ENCODE measurements around the gene NQO1.

The NQO1 gene

GRCh38 chr16:69726313-69727060 is at the start of gene NQO1:
Gene NQO1 (minus strand): TSS chr16:69726560. CDS start chr16:69726439, 121 bp downstream.
- TF ChIP-seq CTCF (IDR thresholded peaks at IDR 0.05; ENCODE audit: poor library complexity, severe bottlenecking), result no peak
- H3K4me1 ChIP-seq (ENCODE audit: insufficient read depth, poor library complexity, severe bottlenecking), result peaks cover 23% of the 10 kb centered on the region
- H3K36me3 ChIP-seq (ENCODE audit: low read depth), result peaks cover 7% of the 10 kb centered on the region; the same call in 1 of the 2 replicates
- H3K4me3 ChIP-seq (ENCODE audit: severe bottlenecking), result peak within 1 kb of the TSS; percentile 41
- H3K9me3 ChIP-seq (ENCODE audit: severe bottlenecking), result no peaks in the 10 kb centered on the region
- ATAC-seq (ENCODE audit: low read depth), result peak; percentile 98
- H3K27me3 ChIP-seq (ENCODE audit: insufficient read depth, poor library complexity, severe bottlenecking), result no peaks in the 10 kb centered on the region
- DNase-seq (ENCODE audit: low spot score), result peak; percentile 98
- H3K27ac ChIP-seq (ENCODE audit: poor library complexity, severe bottlenecking), result peak within 1 kb of the TSS; percentile 86

GRCh38 chr16:69775563-69775962 is 49.2 kb upstream of the NQO1 start:
- Histone ChIP-seq H3K4me3 (ENCODE audit: severe bottlenecking) (no peak overlapping the region), H3K27me3 (ENCODE audit: insufficient read depth, poor library complexity, severe bottlenecking) (no peaks in the 10 kb centered on the region), H3K27ac (ENCODE audit: poor library complexity, severe bottlenecking) (no peak overlapping the region), H3K9me3 (ENCODE audit: severe bottlenecking) (peaks cover 5% of the 10 kb centered on the region), H3K36me3 (ENCODE audit: low read depth) (peaks cover 7% of the 10 kb centered on the region), H3K4me1 (ENCODE audit: insufficient read depth, poor library complexity, severe bottlenecking) (no peaks in the 10 kb centered on the region)
- DNase-seq (ENCODE audit: low spot score) (no peak), ATAC-seq (ENCODE audit: low read depth) (no peak)
- TF ChIP-seq CTCF (IDR thresholded peaks at IDR 0.05; ENCODE audit: poor library complexity, severe bottlenecking), result no peak

GRCh38 chr16:69773260-69773947 is 47.0 kb upstream of the NQO1 start:
- no peak overlapping the region for H3K27ac ChIP-seq (ENCODE audit: poor library complexity, severe bottlenecking)
- peaks cover 7% of the 10 kb centered on the region for H3K36me3 ChIP-seq (ENCODE audit: low read depth)
- H3K27me3 ChIP-seq (ENCODE audit: insufficient read depth, poor library complexity, severe bottlenecking), result no peaks in the 10 kb centered on the region
- no peaks in the 10 kb centered on the region for H3K4me1 ChIP-seq (ENCODE audit: insufficient read depth, poor library complexity, severe bottlenecking)
- no peak for TF ChIP-seq CTCF (IDR thresholded peaks at IDR 0.05; ENCODE audit: poor library complexity, severe bottlenecking)
- H3K4me3 ChIP-seq (ENCODE audit: severe bottlenecking), result no peak overlapping the region
- peaks cover 5% of the 10 kb centered on the region for H3K9me3 ChIP-seq (ENCODE audit: severe bottlenecking)
- DNase-seq (ENCODE audit: low spot score), result no peak
- ATAC-seq (ENCODE audit: low read depth), result no peak

GRCh38 chr16:69771651-69771967 is 45.2 kb upstream of the NQO1 start:
- Histone ChIP-seq H3K27me3 (ENCODE audit: insufficient read depth, poor library complexity, severe bottlenecking) (no peaks in the 10 kb centered on the region), H3K36me3 (ENCODE audit: low read depth) (no peaks in the 10 kb centered on the region), H3K27ac (ENCODE audit: poor library complexity, severe bottlenecking) (no peak overlapping the region), H3K4me3 (ENCODE audit: severe bottlenecking) (no peak overlapping the region), H3K9me3 (ENCODE audit: severe bottlenecking) (peaks cover 5% of the 10 kb centered on the region), H3K4me1 (ENCODE audit: insufficient read depth, poor library complexity, severe bottlenecking) (no peaks in the 10 kb centered on the region)
- no peak for DNase-seq (ENCODE audit: low spot score)
- no peak for TF ChIP-seq CTCF (IDR thresholded peaks at IDR 0.05; ENCODE audit: poor library complexity, severe bottlenecking)
- ATAC-seq (ENCODE audit: low read depth), result no peak

- Histone ChIP-seq H3K36me3 (ENCODE audit: low read depth) (no peaks in the 10 kb centered on the region), H3K9me3 (ENCODE audit: severe bottlenecking) (no peaks in the 10 kb centered on the region)
Observed at GRCh38 chr16:69769404-69769803, 43.0 kb upstream of the NQO1 start.

More at GRCh38 chr16:69769404-69769803, 43.0 kb upstream of the NQO1 start:
- TF ChIP-seq CTCF (IDR thresholded peaks at IDR 0.05; ENCODE audit: poor library complexity, severe bottlenecking), result no peak
- Histone ChIP-seq H3K27me3 (ENCODE audit: insufficient read depth, poor library complexity, severe bottlenecking) (no peaks in the 10 kb centered on the region), H3K4me3 (ENCODE audit: severe bottlenecking) (no peak overlapping the region), H3K4me1 (ENCODE audit: insufficient read depth, poor library complexity, severe bottlenecking) (no peaks in the 10 kb centered on the region), H3K27ac (ENCODE audit: poor library complexity, severe bottlenecking) (no peak overlapping the region)
- no peak for ATAC-seq (ENCODE audit: low read depth)
- DNase-seq (ENCODE audit: low spot score), result no peak
